Panc1 (cell line): ENCODE results near the gene SPA17. TPM values are rescaled to one million over a fixed set of nuclear protein-coding genes. Genes with fewer than 3 reads are reported as not detected.

Experiments used
- ATAC-seq: fragments of 200-7000 bp; cut with Tn5 transposase; 2 replicates; pipeline ENCODE4 v1.9.1; 2020; ENCODE audit warnings: mild to moderate bottlenecking, moderate library complexity
- BruUV-seq: library from RNA; stranded (reverse); fragments of 400-500 nt; replicated peaks from 2 replicates; lab custom pipeline; 2021; lab: Mats Ljungman, UMichigan
- CTCF ChIA-PET: fragments of 300-600 bp; sonication (Branson Sonifier 250); formaldehyde crosslinking; loops from one replicate; lab custom pipeline; 2022; ENCODE audit warnings: antibody characterized with exemption; lab: Charles Lee
- POLR2A ChIA-PET: fragments of 300-600 bp; sonication (Branson Sonifier 250); formaldehyde crosslinking; loops from one replicate; lab custom pipeline; 2022; ENCODE audit warnings: antibody characterized with exemption; lab: Charles Lee
- DNase-seq: peaks from one replicate; pipeline ENCODE4 v3.0.0-alpha.2; 2010; ENCODE audit warnings: low read depth, low spot score
- H3K27ac ChIP-seq: 2 replicates; pipeline ENCODE4 v1.5.1; 2011; ENCODE audit warnings: mild to moderate bottlenecking, low read length, inconsistent platforms
- H3K27me3 ChIP-seq: fragments of 200-500 bp; sonication (Bioruptor generic); 2 replicates; pipeline ENCODE4 v1.6.0; 2014; ENCODE audit warnings: low read length, inconsistent platforms; ENCODE audit not compliant: control insufficient read depth, insufficient read depth
- H3K36me3 ChIP-seq: fragments of 200-500 bp; sonication (Bioruptor generic); 2 replicates; pipeline ENCODE4 v1.5.1; 2014; ENCODE audit warnings: inconsistent platforms, mild to moderate bottlenecking, low read length, moderate library complexity; ENCODE audit not compliant: control insufficient read depth, insufficient read depth
- H3K4me1 ChIP-seq: 2 replicates; pipeline ENCODE4 v1.5.1; 2011; ENCODE audit warnings: inconsistent platforms, mild to moderate bottlenecking, low read length, moderate library complexity; ENCODE audit not compliant: control insufficient read depth, insufficient read depth
- H3K4me3 ChIP-seq, 2 experiments: 2 replicates each; pipeline ENCODE4 v1.5.1; 2011 to 2012; ENCODE audit warnings: low read depth in 2 of 2, low read length in 2 of 2, mild to moderate bottlenecking in 2 of 2, inconsistent platforms in 1 of 2, moderate library complexity in 1 of 2
- H3K9me3 ChIP-seq: fragments of 200-500 bp; sonication (Bioruptor generic); 2 replicates; pipeline ENCODE4 v1.5.1; 2014; ENCODE audit warnings: low read depth, mild to moderate bottlenecking, inconsistent platforms, low read length, moderate library complexity; ENCODE audit not compliant: control insufficient read depth, insufficient read depth
- POLR2AphosphoS5 ChIP-seq: IDR thresholded peaks from 2 replicates; pipeline ENCODE4 v1.6.1; 2012; ENCODE audit warnings: mild to moderate bottlenecking, low read depth, low read length, moderate library complexity
- SIN3A ChIP-seq: IDR thresholded peaks from 2 replicates; pipeline ENCODE4 v1.6.1; 2012; ENCODE audit warnings: low read depth, mild to moderate bottlenecking, low read length, moderate library complexity, borderline replicate concordance; ENCODE audit not compliant: insufficient read depth
- TCF7L2 ChIP-seq: IDR thresholded peaks from 2 replicates; pipeline ENCODE4 v1.6.1; 2011; ENCODE audit warnings: mild to moderate bottlenecking, low read depth, low read length, inconsistent platforms
- in situ Hi-C: cut with HindIII; loops from 2 replicates; pipeline ENCODE4 v1.10.0; 2016; ENCODE audit warnings: low sequenced_read_pairs, low pct_unique_long_range_greater_than_20kb
- intact Hi-C: fragments of 100-400 bp; cut with micrococcal nuclease; formaldehyde crosslinking; loops from one replicate; pipeline ENCODE4 v1.10.0; 2022; ENCODE audit not compliant: unreplicated experiment
- total RNA-seq: library from RNA; stranded (reverse); gene quantifications from one replicate; pipeline ENCODE4 v1.2.1, GENCODE V29; 2021; ENCODE audit not compliant: unreplicated experiment
- TF ChIP-seq, protein P1 (sequence below): fragments of 450-650 bp; IDR thresholded peaks from 2 replicates; pipeline ENCODE4 v1.5.1; 2017; ENCODE audit warnings: mild to moderate bottlenecking
- TF ChIP-seq, protein P2 (sequence below), 2 experiments: IDR thresholded peaks; 2 replicates each; pipeline ENCODE4 v1.6.1; 2011 to 2012; ENCODE audit warnings: low read depth in 2 of 2, control low read depth in 1 of 2, low read length in 1 of 2, mild to moderate bottlenecking in 1 of 2, moderate library complexity in 1 of 2; ENCODE audit not compliant: insufficient read depth in 1 of 2

The SPA17 gene
- total RNA-seq, 1 experiment from 2014 or later = 10.1 TPM

DNA sequence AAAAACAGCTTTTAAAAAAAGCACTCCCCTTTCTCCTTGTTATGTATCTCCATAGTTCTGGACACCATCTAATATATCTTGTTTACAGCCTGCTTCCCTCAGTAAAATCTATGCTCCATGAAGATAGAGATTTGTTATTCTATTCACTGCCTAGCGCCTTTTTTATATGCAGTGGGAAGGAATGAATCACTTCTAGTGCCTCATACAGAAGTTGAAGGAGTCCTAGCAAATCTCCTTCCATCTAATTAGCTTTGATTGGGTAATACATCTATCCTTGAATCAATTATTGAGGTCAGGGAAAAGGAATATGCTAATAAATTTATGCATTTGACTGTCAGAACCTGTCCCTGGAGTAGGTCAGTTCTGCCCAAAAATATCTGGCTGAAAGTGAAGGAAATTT, 25.8 kb downstream of the SPA17 start:
- H3K27ac ChIP-seq = no peak overlapping the region
- H3K4me1 ChIP-seq = no peaks in the 10 kb centered on the region
- DNase-seq (no peak), ATAC-seq (no peak)
- BruUV-seq = no TSS peak
- peaks cover 5% of the 10 kb centered on the region; the same call in 1 of the 2 replicates for H3K27me3 ChIP-seq
- intact Hi-C loops (no loop called here), in situ Hi-C loops (no loop called here)
- H3K36me3 ChIP-seq = no peaks in the 10 kb centered on the region
- ChIA-PET CTCF (no interaction called here), POLR2A (no interaction called here)
- H3K4me3 ChIP-seq = no peak overlapping the region
- H3K9me3 ChIP-seq = no peaks in the 10 kb centered on the region
- TF ChIP-seq, protein P1, sequence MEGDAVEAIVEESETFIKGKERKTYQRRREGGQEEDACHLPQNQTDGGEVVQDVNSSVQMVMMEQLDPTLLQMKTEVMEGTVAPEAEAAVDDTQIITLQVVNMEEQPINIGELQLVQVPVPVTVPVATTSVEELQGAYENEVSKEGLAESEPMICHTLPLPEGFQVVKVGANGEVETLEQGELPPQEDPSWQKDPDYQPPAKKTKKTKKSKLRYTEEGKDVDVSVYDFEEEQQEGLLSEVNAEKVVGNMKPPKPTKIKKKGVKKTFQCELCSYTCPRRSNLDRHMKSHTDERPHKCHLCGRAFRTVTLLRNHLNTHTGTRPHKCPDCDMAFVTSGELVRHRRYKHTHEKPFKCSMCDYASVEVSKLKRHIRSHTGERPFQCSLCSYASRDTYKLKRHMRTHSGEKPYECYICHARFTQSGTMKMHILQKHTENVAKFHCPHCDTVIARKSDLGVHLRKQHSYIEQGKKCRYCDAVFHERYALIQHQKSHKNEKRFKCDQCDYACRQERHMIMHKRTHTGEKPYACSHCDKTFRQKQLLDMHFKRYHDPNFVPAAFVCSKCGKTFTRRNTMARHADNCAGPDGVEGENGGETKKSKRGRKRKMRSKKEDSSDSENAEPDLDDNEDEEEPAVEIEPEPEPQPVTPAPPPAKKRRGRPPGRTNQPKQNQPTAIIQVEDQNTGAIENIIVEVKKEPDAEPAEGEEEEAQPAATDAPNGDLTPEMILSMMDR = no peak
- TF ChIP-seq, protein P2, sequence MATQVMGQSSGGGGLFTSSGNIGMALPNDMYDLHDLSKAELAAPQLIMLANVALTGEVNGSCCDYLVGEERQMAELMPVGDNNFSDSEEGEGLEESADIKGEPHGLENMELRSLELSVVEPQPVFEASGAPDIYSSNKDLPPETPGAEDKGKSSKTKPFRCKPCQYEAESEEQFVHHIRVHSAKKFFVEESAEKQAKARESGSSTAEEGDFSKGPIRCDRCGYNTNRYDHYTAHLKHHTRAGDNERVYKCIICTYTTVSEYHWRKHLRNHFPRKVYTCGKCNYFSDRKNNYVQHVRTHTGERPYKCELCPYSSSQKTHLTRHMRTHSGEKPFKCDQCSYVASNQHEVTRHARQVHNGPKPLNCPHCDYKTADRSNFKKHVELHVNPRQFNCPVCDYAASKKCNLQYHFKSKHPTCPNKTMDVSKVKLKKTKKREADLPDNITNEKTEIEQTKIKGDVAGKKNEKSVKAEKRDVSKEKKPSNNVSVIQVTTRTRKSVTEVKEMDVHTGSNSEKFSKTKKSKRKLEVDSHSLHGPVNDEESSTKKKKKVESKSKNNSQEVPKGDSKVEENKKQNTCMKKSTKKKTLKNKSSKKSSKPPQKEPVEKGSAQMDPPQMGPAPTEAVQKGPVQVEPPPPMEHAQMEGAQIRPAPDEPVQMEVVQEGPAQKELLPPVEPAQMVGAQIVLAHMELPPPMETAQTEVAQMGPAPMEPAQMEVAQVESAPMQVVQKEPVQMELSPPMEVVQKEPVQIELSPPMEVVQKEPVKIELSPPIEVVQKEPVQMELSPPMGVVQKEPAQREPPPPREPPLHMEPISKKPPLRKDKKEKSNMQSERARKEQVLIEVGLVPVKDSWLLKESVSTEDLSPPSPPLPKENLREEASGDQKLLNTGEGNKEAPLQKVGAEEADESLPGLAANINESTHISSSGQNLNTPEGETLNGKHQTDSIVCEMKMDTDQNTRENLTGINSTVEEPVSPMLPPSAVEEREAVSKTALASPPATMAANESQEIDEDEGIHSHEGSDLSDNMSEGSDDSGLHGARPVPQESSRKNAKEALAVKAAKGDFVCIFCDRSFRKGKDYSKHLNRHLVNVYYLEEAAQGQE (IDR thresholded peaks at IDR 0.05; ENCODE audit: insufficient read depth in 1 of 2, low read depth in 2 of 2, low read length in 1 of 2) = no peak
- TF ChIP-seq TCF7L2 (no peak), POLR2AphosphoS5 (no peak)

GRCh38 chr11:124700028-124700427, 26.3 kb downstream of the SPA17 start:
- Histone ChIP-seq H3K27ac (no peak overlapping the region), H3K4me3 (no peak overlapping the region), H3K9me3 (no peaks in the 10 kb centered on the region), H3K36me3 (no peaks in the 10 kb centered on the region), H3K27me3 (peaks cover 5% of the 10 kb centered on the region; the same call in 1 of the 2 replicates), H3K4me1 (no peaks in the 10 kb centered on the region)
- BruUV-seq = no TSS peak
- DNase-seq = no peak
- intact Hi-C loops = no loop called here
- ChIA-PET POLR2A (interaction anchor here (0.6 kb wide), 1 partner anchor 21 kb away, joined by 6 read pairs; no protein-coding TSS in a partner anchor), CTCF (no interaction called here)
- in situ Hi-C loops = no loop called here
- TF ChIP-seq, protein P1 = no peak
- no peak for TF ChIP-seq TCF7L2
- TF ChIP-seq SIN3A = no peak
- TF ChIP-seq, protein P2 (IDR thresholded peaks at IDR 0.05; ENCODE audit: insufficient read depth in 1 of 2, low read depth in 2 of 2, low read length in 1 of 2) = no peak
- no peak for ATAC-seq
